Stimulated activated CD8-positive, alpha-beta memory T cell treated with anti-CD3 and anti-CD28 coated beads, Interleukin-4, amount 100 ng/mL, for 4 hours (primary cell): ENCODE measurements around the gene PTPN7.
"Not testable (repeated sequence)": the region's sequence is repeated elsewhere in the genome, so short reads cannot be mapped to it uniquely, and the experiment has no call there.

Experiments
- DNase-seq, 2 donors: peaks; one replicate each; pipeline ENCODE4 v3.0.0-alpha.2; 2020; ENCODE audit warnings: low read depth in 2 of 2, low spot score in 1 of 2

The PTPN7 gene

GRCh38 chr1:202152399-202152798 is 8.0 kb downstream of the PTPN7 start:
- DNase-seq, result no peak

GRCh38 chr1:202151045-202151444 is 9.4 kb downstream of the PTPN7 start:
- DNase-seq, result no peak

GRCh38 chr1:202150602-202151001 is 9.8 kb downstream of the PTPN7 start:
- no peak for DNase-seq

- DNase-seq, result no peak
Measured at GRCh38 chr1:202150187-202150586, 10.2 kb downstream of the PTPN7 start.

GRCh38 chr1:202149566-202149965 is 10.8 kb downstream of the PTPN7 start:
- DNase-seq, result no peak

GRCh38 chr1:202148391-202148790 is 12.0 kb downstream of the PTPN7 start:
- DNase-seq, result no peak

GRCh38 chr1:202146993-202147392 is 13.4 kb downstream of the PTPN7 start:
- no peak for DNase-seq

- DNase-seq, result no peak
Measured at GRCh38 chr1:202146279-202146678, 14.1 kb downstream of the PTPN7 start.

GRCh38 chr1:202145744-202146140 is 14.7 kb downstream of the PTPN7 start:
- DNase-seq, result not testable (repeated sequence)

GRCh38 chr1:202145068-202145743 is 15.2 kb downstream of the PTPN7 start:
- DNase-seq, result no peak

- no peak for DNase-seq
Measured at GRCh38 chr1:202144402-202145067, 15.9 kb downstream of the PTPN7 start, which contains the start of gene ARL8A. TSS of gene ARL8A (minus strand) at chr1:202144737. CDS start at chr1:202144572, 165 bp downstream.

- no peak for DNase-seq
Measured at GRCh38 chr1:202143768-202144401, 16.5 kb downstream of the PTPN7 start.

GRCh38 chr1:202143011-202143767 is 17.2 kb downstream of the PTPN7 start:
- no peak for DNase-seq

- not testable (repeated sequence) for DNase-seq
Measured at GRCh38 chr1:202141468-202141867, 18.9 kb downstream of the PTPN7 start.

GRCh38 chr1:202140833-202141232 is 19.6 kb downstream of the PTPN7 start:
- no peak for DNase-seq

- DNase-seq, result no peak
Measured at GRCh38 chr1:202135221-202135721, 25.1 kb downstream of the PTPN7 start.

GRCh38 chr1:202134645-202135172 is 25.7 kb downstream of the PTPN7 start:
- DNase-seq, result no peak

- no peak for DNase-seq
Measured at GRCh38 chr1:202133989-202134388, 26.4 kb downstream of the PTPN7 start.

- DNase-seq, result no peak
Measured at GRCh38 chr1:202133496-202133895, 26.9 kb downstream of the PTPN7 start.

- no peak for DNase-seq
Measured at GRCh38 chr1:202133001-202133400, 27.4 kb downstream of the PTPN7 start.
